ENCODE results near the gene SELPLG.
"Not testable (repeated sequence)": the region's sequence is repeated elsewhere in the genome, so short reads cannot be mapped to it uniquely, and the experiment has no call there.

SELPLG gene

DNA sequence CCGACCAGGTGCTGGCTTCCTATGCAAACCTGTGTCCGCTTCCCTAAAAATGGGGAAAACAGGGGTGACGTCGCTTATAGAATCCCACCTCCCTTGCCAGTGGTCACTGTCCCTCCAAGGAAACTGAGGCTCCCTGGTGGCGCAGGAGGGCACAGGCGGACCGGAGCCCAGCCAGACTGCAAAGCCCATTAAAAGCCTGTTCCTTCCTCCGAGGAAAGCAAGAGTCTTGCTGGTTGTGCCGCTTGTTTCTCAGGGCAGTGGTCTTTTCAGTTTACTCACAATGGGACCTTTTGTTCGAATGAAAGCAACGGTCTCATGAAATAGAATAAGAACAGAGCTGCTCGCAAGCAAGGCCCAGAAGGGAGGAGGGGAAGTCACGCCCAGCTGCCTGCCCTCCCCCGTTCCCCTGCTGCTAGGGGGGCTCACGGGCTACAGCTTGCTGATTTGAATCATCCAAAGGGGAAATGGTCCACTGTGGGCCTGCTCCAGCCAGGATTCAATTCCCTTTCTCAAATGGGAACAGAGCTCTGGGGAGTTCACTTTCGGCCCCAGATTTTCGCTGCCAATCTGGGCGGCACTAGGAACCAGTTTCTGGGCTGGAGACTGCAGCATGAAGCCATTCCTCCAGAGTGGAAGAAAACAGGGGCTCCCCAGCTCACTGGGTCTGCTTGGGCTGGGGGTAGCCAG is 4.6 kb upstream of the SELPLG start:
- peak; percentile 82 for DNase-seq (ENCODE audit: low spot score)

DNA sequence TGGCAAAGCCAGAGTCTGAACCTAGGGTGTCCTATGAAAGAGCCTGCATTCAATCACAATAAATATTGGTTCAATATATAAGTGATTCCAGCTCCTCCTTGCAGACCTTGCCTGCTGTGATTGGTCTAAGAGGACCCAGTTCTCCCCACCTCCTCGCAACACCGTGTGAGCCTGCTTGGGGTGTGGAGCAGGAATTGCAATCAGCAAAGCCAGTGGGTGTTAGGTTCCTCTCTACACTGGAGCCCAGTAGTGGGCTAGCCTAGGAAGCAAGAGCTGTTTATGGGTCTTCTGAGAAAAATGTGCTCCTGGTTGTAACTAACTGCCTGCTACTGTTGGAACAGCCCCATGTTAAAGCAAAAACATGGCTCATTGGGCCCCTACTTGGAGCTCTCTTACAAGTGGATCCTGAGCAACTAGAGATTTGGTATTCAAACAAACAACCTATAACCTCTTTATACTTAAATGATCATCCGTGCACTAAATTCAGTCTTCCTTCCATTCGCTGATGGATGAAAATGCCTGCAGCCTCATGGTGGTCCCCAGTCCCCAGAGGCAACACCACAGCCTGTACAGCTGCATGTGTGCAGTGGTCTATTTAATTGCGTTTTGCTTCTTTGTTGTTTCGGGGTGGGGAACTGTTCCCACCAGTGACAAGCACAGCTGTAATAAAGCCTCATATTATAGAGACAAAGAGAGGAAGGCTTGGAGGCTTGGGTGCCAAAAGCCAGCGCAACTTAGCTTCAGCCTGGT is 3.7 kb upstream of the SELPLG start:
- no peak for DNase-seq (ENCODE audit: low spot score)

DNA sequence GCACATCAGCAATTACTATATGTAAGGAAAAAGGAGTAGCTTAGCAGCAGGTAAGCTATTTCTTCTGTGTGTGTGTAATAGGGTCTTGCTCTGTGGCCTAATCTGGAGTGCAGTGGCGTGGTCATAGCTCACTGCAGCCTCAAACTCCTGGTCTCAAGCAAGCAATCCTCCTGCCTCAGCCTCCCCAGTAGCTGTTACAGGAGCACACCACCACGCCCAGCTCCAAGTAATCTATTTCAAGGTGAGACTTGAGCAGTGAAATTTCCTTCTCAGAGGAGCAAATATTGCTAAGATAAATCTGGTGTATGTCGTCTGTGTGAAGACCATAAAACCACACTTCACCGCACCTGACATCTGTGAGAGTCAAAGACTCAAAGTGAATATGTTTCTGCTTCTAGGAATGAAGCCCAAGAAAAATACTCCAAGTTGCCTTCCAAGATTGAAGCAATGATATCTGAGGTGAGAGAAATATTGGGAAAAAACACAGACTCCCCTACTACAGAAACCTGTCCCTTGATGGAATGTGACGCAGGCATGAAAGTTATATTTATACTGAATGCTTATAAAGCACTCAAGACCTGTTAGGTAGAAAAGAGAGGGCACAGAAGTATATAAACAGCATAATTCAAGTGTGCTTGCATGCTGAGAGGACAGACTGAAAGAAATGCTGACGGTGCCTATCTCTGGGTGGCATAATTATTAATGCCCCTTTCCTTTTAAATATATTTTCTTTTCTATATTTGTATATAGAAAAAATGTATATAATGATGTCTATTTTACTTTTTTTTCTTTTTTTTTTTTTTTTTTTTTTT is 2.5 kb upstream of the SELPLG start:
- DNase-seq (ENCODE audit: low spot score), result no peak

DNA sequence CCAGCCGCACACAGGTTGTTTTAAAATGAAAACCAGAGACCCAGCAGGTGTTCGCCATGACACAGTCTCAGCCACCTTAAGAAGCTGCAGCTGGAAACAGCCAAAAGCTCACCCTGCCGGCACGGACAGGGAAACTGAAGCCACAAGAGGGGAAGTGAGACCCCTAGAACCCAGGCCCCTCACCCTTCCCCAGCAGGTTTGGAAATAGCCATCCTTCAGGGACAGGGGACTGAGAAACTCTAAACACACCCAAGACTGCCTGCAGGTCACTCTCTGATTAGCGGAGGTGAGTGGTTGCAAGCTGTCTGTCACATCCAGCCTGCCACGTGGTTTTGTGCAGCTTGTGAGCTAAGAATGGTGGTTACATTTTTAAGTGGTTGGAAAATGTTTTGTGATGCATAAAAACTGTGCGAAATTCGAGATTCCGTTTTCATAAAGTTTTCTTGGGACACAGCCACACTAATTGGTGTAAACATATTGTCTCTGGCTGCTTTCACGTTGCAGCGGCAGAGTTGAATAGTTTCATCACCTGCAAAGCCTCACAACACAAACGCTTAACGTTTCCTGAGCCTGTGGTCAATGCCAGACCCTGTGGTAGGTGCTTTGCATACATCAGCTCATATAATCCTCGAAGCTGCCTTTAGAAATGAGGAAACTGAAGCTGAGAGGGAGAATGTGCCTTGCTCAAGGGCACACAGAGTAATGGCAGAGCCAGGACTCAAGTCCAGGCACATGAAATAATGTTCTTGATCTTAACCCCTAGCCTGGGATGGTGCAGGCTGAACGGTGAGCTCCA is 1.7 kb upstream of the SELPLG start:
- no peak for DNase-seq (ENCODE audit: low spot score)

DNA sequence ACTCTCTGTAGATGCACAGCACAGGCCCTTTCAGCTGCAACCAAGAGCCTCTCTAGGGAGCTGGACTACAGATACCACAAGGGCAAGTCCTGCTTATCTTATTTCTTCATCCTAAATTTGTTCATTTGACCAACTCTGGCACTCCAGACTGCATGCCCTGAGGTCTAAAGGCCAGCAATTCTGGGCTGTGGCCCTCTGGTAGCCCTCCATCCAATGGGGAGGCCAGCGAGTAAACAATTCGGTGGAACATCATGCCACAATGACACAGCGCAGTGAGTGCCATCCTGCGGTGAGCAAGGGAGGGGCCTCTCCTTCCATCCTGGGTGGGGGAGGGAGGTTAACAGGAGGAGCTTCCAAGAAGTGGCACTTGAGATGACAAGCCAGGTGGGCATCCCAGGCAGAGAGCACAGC is 652 bp upstream of the SELPLG start:
- no peak for DNase-seq (ENCODE audit: low spot score)

DNA sequence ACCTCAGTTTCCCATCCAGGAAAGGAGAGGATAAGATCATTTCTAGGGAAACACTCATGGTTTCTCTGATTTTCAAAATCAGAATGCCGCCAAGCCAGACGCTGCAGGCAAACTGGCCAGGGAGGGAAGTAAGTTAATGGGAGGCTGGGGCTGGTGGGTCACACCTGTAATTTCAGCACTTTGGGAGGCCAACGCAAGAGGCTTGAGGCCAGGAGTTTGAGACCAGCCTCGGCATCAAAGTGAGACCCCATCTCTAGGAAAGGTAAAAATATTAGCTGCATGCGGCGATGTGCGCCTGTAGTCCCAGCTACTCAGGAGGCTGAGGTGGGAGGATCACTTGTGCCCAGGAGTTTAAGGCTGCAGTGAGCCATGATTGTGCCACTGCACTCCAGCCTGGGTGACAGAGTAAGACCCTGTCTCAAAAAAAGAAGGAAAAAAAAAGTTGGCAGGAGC is 587 bp downstream of the SELPLG start:
- DNase-seq (ENCODE audit: low spot score), result no peak

DNA sequence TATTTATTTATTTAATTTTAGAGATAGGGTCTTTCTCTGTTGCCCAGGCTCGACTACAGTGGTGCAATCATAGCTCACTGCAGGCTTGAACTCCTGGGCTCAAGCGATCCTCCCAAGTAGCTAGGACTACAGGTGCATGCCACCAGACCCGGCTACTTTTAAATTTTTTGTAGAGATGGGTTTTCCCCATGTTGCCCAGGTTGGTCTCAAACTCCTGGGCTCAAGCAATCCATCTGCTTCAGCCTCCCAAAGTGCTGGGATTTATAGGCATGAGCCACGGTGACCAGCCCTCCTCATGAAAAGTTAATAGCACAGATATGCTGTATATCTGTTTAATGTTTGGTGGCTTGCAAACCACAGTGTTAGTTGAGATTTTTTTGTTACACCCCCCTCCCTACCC is 2.4 kb downstream of the SELPLG start:
- not testable (repeated sequence) for DNase-seq (ENCODE audit: low spot score)

DNA sequence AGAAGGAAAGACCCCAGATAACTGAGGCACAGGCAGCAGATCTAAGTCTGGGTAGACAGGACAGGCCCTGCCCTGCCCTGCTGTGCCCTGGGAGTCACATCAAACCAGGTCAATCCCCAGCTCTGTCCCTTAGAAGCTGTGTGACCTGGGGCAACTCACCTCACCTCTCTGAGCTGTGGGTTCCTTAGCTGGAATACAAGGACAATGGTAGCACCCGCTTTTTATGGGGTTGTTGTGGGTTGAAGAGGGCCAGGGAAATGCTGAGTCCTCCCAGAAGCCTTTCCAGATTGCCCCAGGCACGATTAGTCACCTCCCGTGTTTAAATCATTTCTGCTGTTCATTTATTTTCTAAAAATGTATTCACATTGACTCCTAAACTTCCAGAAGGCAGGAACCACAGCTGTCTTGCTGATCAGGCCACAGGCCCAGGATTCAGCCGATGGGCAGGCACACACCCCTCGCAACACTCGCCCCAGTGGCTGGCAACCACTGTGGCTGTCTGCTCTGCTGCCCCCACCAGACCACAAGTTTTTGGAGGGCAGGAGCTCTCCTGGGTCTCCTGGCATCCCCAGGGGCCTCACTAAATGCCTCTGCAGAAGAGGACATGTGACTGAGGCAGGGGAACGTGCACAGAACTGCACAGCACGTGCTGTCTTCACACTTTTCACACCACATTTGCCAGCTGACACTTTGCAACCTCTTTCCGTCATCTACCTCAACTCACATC is 3.0 kb downstream of the SELPLG start:
- no peak for DNase-seq (ENCODE audit: low spot score)

DNA sequence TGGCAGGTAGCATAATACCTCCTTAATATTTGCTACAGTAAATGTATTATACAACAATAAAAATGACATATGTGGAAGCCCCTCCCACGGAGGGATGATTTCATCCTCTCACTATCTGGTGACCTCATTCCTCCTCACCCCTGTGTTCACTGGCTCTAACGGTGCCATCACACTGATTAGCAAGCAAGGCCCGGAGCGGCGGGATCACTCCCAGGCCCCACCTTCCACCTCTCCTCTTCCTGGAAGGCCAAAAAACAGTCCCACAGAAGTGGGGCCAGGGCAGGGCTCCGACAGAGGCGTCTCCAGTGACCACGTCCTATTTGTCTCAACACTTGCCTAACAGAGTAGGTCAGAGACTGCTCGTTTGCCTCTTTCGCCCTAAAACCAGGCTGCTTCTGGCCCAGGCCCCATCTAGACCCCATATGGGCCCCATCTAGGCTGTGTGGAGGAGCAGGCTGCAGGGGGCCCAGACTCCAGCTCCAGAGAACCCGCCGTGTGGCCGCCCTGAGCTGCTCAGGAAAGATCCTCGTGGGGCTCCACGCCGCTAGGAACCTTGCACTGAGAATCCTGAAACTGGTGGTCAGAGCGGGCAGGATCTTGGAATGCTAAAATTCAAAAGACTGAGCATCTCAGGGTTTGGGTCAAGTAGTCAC is 3.7 kb downstream of the SELPLG start:
- no peak for DNase-seq (ENCODE audit: low spot score)

DNA sequence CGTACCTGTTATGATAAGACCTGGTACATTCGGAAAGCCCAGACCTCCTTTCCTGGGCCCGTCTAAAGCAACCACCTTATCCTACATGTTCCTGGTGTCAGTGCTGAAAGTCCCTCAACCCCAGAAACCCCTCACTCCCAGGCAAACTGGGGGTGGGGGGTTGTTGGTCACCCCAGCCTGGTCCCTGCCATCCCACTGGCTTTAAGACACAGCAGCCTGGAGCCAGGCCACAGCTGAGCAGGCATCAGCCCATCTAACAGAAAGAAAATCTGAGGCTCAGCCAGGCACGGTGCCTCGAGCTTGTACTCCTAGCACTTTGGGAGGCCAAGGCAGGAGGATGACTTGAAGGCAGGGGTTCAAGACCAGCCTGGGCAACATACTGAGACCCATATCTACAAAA is 4.5 kb downstream of the SELPLG start:
- DNase-seq (ENCODE audit: low spot score), result no peak

DNA sequence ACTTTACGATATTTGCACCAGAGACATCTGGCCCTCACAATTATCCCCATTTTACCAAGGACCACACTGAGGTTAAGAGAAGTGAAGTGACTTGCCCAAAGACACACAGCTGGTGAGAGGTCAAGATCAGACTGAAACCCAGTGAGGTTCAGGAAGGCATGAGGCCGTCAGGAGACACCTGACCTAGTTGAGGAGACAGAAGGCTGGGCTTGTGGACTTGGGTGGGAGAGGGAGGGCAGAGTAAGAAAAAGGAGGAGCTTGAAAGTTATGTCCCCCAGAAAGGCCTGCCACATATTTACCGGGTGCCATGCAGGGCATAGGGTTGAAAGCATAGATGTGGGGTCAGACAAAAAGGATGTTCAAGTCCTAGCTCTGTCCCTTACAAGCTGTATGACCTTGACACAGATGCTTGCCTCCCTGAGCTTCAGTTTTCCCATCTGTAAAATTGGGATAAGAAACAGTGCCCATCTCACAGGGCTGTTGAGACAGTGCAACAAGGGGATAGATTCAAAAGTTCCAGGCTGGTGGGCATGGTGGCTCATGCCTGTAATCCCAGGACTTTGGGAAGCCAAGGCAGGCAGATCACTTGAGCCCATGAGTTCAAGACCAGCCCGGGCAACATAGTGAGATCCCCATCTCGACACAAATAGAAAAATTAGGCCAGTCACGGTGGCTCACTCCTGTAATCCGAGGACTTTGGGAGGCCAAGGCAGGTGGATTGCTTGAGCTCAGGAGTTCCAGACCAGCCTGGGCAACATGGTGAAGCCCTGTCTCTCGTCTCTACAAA is 6.4 kb downstream of the SELPLG start:
- DNase-seq (ENCODE audit: low spot score), result no peak

DNA sequence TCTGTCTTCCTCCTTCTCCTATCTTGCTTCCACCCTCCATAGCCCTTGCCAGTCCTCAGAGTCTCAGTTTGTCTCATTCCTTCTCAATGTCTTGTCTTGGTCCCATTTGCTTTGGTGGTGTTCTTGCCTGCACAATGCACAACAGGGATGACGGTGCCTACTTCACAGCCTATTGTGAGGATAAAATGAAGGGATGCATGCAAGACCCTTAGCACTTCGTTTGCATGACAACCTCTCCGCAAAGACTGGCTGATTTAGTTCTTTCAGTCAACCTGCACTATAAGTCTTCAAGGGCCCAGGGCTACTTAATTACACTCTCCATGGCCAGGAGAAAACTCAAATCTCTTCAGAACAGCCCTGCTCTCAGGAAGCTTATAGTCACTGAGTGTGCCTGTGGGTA is 8.5 kb downstream of the SELPLG start:
- no peak for DNase-seq (ENCODE audit: low spot score)

DNA sequence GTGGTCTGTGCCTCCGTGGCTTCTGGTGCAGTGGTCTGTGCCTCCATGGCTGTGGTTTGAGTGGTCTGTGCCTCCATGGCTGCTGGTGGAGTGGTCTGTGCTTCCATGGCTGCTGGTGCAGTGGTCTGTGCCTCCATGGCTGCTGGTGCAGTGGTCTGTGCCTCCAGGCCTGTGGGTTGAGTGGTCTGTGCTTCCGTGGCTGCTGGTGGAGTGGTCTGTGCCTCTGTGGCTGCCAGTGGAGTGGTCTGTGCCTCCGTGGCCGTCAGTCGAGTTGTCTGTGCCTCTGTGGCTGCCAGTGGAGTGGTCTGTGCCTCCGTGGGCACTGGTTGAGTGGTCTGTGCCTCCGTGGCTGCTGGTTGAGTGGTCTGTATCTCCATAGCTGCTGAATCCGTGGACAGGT is 10.1 kb downstream of the SELPLG start:
- no peak for DNase-seq (ENCODE audit: low spot score)

DNA sequence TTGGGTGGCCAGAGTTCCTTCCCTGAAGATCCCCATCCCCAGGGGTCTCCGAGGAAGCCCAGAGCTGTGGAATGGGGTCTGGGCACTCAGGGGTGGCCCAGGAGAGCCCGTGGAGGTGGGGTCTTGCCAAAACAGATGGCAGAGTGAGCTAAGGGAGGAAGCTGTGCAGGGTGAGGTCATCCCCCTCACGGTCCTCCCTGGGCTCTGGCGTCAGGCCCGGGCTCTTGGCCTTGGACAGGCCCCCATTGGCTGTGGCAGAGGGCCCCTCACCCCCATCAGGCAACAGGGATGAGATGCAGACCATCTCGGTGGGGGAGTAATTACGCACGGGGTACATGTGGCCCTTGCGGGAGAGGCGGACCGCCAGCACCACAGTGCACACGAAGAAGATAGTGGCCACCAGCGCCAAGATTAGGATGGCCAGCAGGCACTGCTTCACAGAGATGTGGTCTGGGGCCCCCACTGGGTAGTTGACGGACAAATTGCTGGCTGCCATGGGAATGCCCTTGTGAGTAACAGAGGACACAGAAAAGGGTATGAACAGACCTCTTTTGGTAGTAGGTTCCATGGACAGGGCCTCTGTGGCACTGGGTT is 10.7 kb downstream of the SELPLG start:
- DNase-seq (ENCODE audit: low spot score), result no peak

DNA sequence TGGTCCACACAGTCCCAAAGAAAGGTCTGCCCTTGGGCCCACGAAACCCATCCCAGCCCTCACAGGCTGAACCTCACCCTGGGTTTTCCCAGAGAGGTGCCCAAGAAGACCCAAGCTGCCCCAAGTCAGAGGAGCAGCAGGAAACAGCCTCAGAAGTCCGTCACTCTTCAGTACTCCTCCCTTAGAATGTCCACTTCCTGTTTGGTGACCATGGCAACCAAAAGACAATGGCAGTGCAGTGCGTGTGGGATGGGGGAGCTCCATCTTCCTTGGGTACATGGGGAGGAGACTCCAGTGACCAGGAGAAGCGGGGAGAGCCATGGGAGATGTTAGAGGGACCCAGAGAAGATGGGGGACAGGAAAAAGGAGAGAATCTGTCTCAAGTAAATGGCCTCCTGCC is 11.3 kb downstream of the SELPLG start:
- no peak for DNase-seq (ENCODE audit: low spot score)

DNA sequence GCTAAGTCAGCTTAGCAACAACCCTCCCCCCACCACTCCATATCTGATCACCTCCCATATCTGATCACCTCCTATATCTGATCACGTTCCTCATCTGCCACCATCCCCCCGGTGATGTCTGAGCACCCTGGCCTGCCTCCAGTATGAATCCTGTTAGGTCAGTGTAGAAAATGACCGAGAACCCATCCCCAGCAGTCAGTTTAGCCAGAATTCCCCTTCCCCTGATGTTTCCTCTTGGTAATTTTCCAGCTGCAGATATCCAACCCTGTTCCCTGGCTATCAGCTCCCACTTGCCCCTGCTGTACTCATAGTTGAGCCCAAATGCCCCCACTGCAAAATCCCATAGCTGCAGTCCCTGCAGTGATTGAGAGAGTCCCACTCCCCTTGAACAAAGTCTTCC is 12.5 kb downstream of the SELPLG start:
- no peak for DNase-seq (ENCODE audit: low spot score)

DNA sequence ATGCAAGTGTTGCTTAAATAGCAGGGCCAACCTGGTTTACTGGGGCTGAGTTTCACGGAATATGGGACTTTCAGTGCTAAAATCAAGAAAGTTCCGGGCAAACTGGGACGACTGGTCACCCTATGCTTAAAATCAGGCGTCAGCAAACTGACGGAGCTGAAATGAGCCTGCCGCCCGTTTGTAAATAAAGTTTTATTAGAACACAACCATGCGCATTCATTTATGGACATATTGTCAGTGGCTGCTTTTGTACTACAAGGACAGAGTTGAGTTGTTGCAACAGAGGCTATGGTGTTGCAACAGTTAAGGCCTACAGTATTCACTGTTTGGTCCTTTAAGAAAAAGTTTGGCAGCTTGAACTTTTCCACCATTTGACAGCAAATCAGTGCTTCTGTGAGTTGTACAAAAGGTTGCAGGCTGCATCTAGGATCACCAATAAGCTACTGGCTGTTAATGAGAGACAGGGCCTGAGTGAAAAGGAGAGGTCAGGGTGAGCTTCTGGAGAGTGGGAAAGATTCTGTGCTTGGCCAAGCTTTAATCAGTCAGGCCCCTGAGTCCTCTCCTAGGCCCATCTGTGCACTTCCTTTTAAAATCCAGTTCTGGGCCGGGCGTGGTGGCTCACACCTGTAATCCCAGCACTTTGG is 13.3 kb downstream of the SELPLG start:
- DNase-seq (ENCODE audit: low spot score), result no peak

DNA sequence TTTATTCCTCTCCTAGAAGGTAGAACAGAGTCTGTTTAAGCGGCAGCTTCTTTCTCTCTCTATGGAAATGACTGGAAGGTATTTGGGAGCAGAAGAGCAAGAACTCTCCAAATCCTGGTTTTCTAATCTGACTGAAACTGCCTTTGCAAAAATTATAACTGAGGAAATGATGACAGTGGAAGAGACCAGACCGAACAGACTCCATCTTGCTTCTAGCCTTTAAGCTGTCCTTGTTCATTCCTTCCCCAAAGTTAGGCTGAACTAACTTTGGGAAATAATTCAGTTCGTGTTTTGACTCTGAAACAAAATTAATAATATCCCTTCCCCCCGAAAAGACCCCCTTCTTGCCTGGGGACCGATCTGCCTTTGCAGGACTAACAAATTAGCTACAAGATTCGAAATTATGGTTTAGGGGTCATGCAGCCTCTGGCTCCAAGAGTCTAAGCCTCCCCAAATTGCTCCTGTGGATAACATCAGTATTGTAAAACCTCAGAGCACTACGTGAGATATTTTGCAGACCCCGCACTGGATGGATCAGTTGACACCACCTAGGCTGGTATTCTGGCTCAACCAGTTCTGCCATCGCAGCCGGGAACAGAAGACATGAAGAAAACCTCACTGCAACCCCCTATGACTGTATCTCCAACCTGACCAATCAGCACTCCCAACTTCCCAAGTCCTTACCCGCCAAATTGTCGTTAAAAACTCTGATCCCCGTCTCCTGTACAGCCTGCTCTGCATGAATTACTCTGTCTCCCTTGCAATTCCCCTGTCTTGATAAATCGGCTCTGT is 14.1 kb downstream of the SELPLG start:
- no peak for DNase-seq (ENCODE audit: low spot score)
